IMR-90 (cell line): Measurements from ENCODE around the gene MAP1A. TPM values are rescaled to one million over a fixed set of nuclear protein-coding genes. Genes with fewer than 3 reads are reported as not detected.

ENCODE experiments used
- ATAC-seq: fragments of 200-7000 bp; cut with Tn5 transposase; 2 replicates; pipeline ENCODE4 v1.9.1; 2020; ENCODE audit warnings: low read depth, mild to moderate bottlenecking, moderate library complexity
- BruUV-seq: library from RNA; stranded (reverse); fragments of 400-500 nt; replicated peaks from 2 replicates; lab custom pipeline; 2021; lab: Mats Ljungman, UMichigan
- CTCF ChIA-PET: fragments of 300-600 bp; formaldehyde crosslinking; extraction: SDS; loops from one replicate; lab custom pipeline; 2021; ENCODE audit warnings: antibody characterized with exemption; lab: Yijun Ruan, JAX
- POLR2A ChIA-PET: fragments of 300-600 bp; sonication (Branson Sonifier 250); formaldehyde crosslinking; loops from one replicate; lab custom pipeline; 2022; ENCODE audit warnings: antibody characterized with exemption; ENCODE audit not compliant: unreplicated experiment; lab: Charles Lee
- DNase-seq: peaks from one replicate; pipeline ENCODE4 v3.0.0; 2013
- H2AFZ ChIP-seq: replicated peaks from 2 replicates; pipeline ENCODE3; 2013; ENCODE audit warnings: low read length, mild to moderate bottlenecking; ENCODE audit not compliant: poor library complexity
- H2AK5ac ChIP-seq: 2 replicates; pipeline ENCODE4 v1.6.1; 2013; ENCODE audit warnings: low read depth, low read length, inconsistent platforms
- H2AK9ac ChIP-seq: replicated peaks from 2 replicates; pipeline ENCODE3; 2013; ENCODE audit warnings: mild to moderate bottlenecking, low read depth, low read length, moderate library complexity; ENCODE audit not compliant: poor library complexity
- H2BK120ac ChIP-seq: 2 replicates; pipeline ENCODE4 v1.6.1; 2013; ENCODE audit warnings: low read depth, low read length, inconsistent platforms
- H2BK15ac ChIP-seq: 3 replicates; pipeline ENCODE4 v1.6.1; 2013; ENCODE audit warnings: low read depth, low read length, inconsistent platforms
- H2BK20ac ChIP-seq: 2 replicates; pipeline ENCODE4 v1.6.1; 2013; ENCODE audit warnings: low read depth, mild to moderate bottlenecking, inconsistent platforms, low read length, moderate library complexity
- H2BK5ac ChIP-seq: 2 replicates; pipeline ENCODE4 v1.6.1; 2013; ENCODE audit warnings: mild to moderate bottlenecking, low read depth, low read length, inconsistent platforms; ENCODE audit not compliant: poor library complexity, severe bottlenecking
- H3K14ac ChIP-seq: replicated peaks from 2 replicates; pipeline ENCODE4 v1.6.1; 2013; ENCODE audit warnings: low read depth, low read length, inconsistent platforms
- H3K18ac ChIP-seq: 2 replicates; pipeline ENCODE4 v1.6.1; 2013; ENCODE audit warnings: low read depth, low read length, control low read depth
- H3K23ac ChIP-seq: 2 replicates; pipeline ENCODE4 v1.6.1; 2013; ENCODE audit warnings: low read depth, low read length, inconsistent platforms
- H3K27ac ChIP-seq: 2 replicates; pipeline ENCODE4 v1.5.1; 2013; ENCODE audit warnings: mild to moderate bottlenecking, control low read depth, low read length; ENCODE audit not compliant: insufficient read depth
- H3K27me3 ChIP-seq: 2 replicates; pipeline ENCODE4 v1.6.1; 2013; ENCODE audit warnings: low read length; ENCODE audit not compliant: control insufficient read depth, insufficient read depth
- H3K36me3 ChIP-seq: 2 replicates; pipeline ENCODE4 v1.6.1; 2013; ENCODE audit warnings: low read length, mixed read lengths; ENCODE audit not compliant: control insufficient read depth, insufficient read depth
- H3K4ac ChIP-seq: 2 replicates; pipeline ENCODE4 v1.6.1; 2013; ENCODE audit warnings: low read depth, low read length, inconsistent platforms
- H3K4me1 ChIP-seq: 2 replicates; pipeline ENCODE4 v1.6.1; 2013; ENCODE audit warnings: low read length, mixed read lengths; ENCODE audit not compliant: control insufficient read depth, insufficient read depth
- H3K4me2 ChIP-seq: 2 replicates; pipeline ENCODE4 v1.6.1; 2013; ENCODE audit warnings: low read depth, mild to moderate bottlenecking, control low read depth, low read length, moderate library complexity
- H3K4me3 ChIP-seq: 2 replicates; pipeline ENCODE4 v1.5.1; 2013; ENCODE audit warnings: low read depth, mild to moderate bottlenecking, control low read depth, low read length, moderate library complexity; ENCODE audit not compliant: insufficient read depth
- H3K56ac ChIP-seq: 2 replicates; pipeline ENCODE4 v1.6.1; 2013; ENCODE audit warnings: low read length, inconsistent platforms; ENCODE audit not compliant: insufficient read depth; ENCODE audit errors: extremely low read depth
- H3K79me1 ChIP-seq, 2 experiments: 2 replicates each; pipeline ENCODE4 v1.6.1; 2013; ENCODE audit warnings: low read length in 2 of 2, inconsistent platforms in 1 of 2, low read depth in 1 of 2
- H3K9ac ChIP-seq: 2 replicates; pipeline ENCODE4 v1.6.1; 2013; ENCODE audit warnings: low read depth, low read length, control low read depth
- H3K9me1 ChIP-seq: 2 replicates; pipeline ENCODE4 v1.6.1; 2013; ENCODE audit warnings: low read length, inconsistent platforms; ENCODE audit not compliant: insufficient read depth
- H3K9me3 ChIP-seq: 2 replicates; pipeline ENCODE4 v1.6.1; 2013; ENCODE audit warnings: low read length; ENCODE audit not compliant: control insufficient read depth, insufficient read depth
- H4K20me1 ChIP-seq: 2 replicates; pipeline ENCODE4 v1.6.1; 2013; ENCODE audit warnings: low read length, inconsistent platforms; ENCODE audit not compliant: insufficient read depth
- H4K5ac ChIP-seq: 2 replicates; pipeline ENCODE4 v1.6.1; 2013; ENCODE audit warnings: mild to moderate bottlenecking, low read depth, low read length, control low read depth
- H4K8ac ChIP-seq, 2 experiments: 2 replicates each; pipeline ENCODE4 v1.6.1; 2013; ENCODE audit warnings: low read depth in 2 of 2, low read length in 2 of 2, control low read depth in 1 of 2, inconsistent platforms in 1 of 2
- H4K91ac ChIP-seq: 2 replicates; pipeline ENCODE4 v1.6.1; 2013; ENCODE audit warnings: low read depth, low read length, inconsistent platforms; ENCODE audit not compliant: insufficient read depth
- FOS ChIP-seq: fragments of 150-350 bp; IDR thresholded peaks from 2 replicates; pipeline ENCODE4 v1.6.1; 2016; ENCODE audit warnings: low read depth, low read length
- MAFK ChIP-seq: IDR thresholded peaks from 2 replicates; pipeline ENCODE4 v1.6.1; 2012; ENCODE audit warnings: low read depth, low read length, improper control_type of control experiment
- NFE2L2 ChIP-seq: fragments of 150-350 bp; IDR thresholded peaks from 2 replicates; pipeline ENCODE4 v1.6.1; 2016; ENCODE audit warnings: low read depth, mild to moderate bottlenecking, low read length
- RCOR1 ChIP-seq: IDR thresholded peaks from 2 replicates; pipeline ENCODE4 v1.6.1; 2012; ENCODE audit warnings: mild to moderate bottlenecking, low read length, improper control_type of control experiment; ENCODE audit not compliant: insufficient replicate concordance
- WGBS, 2 experiments: methylation state at CpG; one replicate each; pipeline versions ENCODE4 v1.1.5 to v1.1.7; 2013; ENCODE audit warnings: missing lambda C conversion rate in 2 of 2; ENCODE audit not compliant: insufficient read length in 1 of 2; ENCODE audit errors: extremely low coverage in 2 of 2; 5-methylcytosine and 5-hydroxymethylcytosine counted together
- dilution Hi-C: fragments of 300-500 bp; cut with HindIII; formaldehyde crosslinking; loops from one replicate; pipeline ENCODE4 v1.14.3; 2018; ENCODE audit warnings: low sequenced_read_pairs; ENCODE audit not compliant: unreplicated experiment
- in situ Hi-C: fragments of 300-500 bp; cut with MboI; formaldehyde crosslinking; loops from 3 replicates; pipeline ENCODE4 v1.14.3; 2019; ENCODE audit warnings: low sequenced_read_pairs, inconsistent platforms, mixed read lengths
- intact Hi-C: fragments of 100-400 bp; cut with micrococcal nuclease; formaldehyde crosslinking; loops from 2 replicates; pipeline ENCODE4 v1.10.0; 2022
- polyA plus RNA-seq, 3 experiments: library from polyadenylated mRNA; depleted of rRNA; stranded (reverse); fragments of >200 nt; gene quantifications; 2 replicates each; pipeline ENCODE4 v1.2.3, GENCODE V29; 2012; ENCODE audit warnings: low replicate concordance in 1 of 3
- total RNA-seq: library from RNA; depleted of rRNA; stranded (reverse); fragments of >200 nt; gene quantifications from 2 replicates; pipeline ENCODE4 v1.2.3, GENCODE V29; 2012
- TF ChIP-seq, protein P1 (sequence below): fragments of 150-350 bp; IDR thresholded peaks from 2 replicates; pipeline ENCODE4 v1.6.1; 2016; ENCODE audit warnings: low read depth, mild to moderate bottlenecking, low read length, moderate library complexity, borderline replicate concordance

The MAP1A gene
- total and polyA plus RNA-seq, 2 of the 4 experiments (the other 2 are of a cell fraction) = 28.7 to 48.2 TPM

DNA sequence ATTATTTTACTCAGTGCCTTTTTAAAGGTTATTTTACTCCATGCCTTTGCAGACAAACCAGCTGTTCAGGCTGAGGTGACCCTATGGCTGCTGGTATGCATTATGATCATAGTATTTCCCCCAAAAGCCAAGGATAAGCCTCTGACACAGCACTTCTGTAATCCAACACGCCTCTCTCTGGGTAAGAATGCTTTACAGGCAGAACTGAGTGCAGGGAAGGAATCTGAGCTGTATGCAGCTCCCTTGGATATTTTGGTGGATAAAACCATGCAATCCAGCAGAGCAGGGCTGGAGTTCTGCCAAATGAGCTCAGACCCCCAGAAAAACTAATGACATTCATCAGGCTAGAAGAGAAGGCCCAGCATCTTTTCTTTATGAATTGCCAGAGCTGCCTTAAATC, 11.7 kb upstream of the MAP1A start:
- no peak overlapping the region for H4K91ac ChIP-seq
- ATAC-seq = peak; percentile 77
- H2AK9ac ChIP-seq = no peak overlapping the region
- in situ Hi-C loops = no loop called here
- ChIA-PET CTCF (interaction anchor here (1.0 to 1.3 kb wide), 2 partner anchors 8 to 65 kb away, joined by 3 read pairs; no protein-coding TSS in a partner anchor), POLR2A (no interaction called here)
- H3K36me3 ChIP-seq = no peaks in the 10 kb centered on the region
- intact Hi-C loops = no loop called here
- H2BK5ac ChIP-seq = peak overlapping the region; percentile 5
- DNase-seq = peak; percentile 92
- H2BK15ac ChIP-seq = no peak overlapping the region
- H3K14ac ChIP-seq = no peak overlapping the region
- H3K4me1 ChIP-seq = peaks cover 10% of the 10 kb centered on the region
- no peak overlapping the region for H3K9ac ChIP-seq
- dilution Hi-C loops = no loop called here
- H3K79me1 ChIP-seq = peaks cover 0 to 9% of the 10 kb centered on the region in 2 experiments; a peak in 1 of 4 replicates
- no peak overlapping the region for H4K8ac ChIP-seq
- peak overlapping the region; percentile 56 for H3K4me2 ChIP-seq
- no peaks in the 10 kb centered on the region for H3K27me3 ChIP-seq
- peaks cover 12% of the 10 kb centered on the region for H3K9me1 ChIP-seq
- H3K9me3 ChIP-seq = no peaks in the 10 kb centered on the region
- H3K4me3 ChIP-seq = no peak overlapping the region
- H2BK120ac ChIP-seq = no peak overlapping the region
- no TSS peak for BruUV-seq
- H3K18ac ChIP-seq = no peak overlapping the region
- no CpG with 5 or more reads among the region's 1 CpG for WGBS, 2 experiments
- no peak overlapping the region for H3K4ac ChIP-seq
- H2BK20ac ChIP-seq = no peak overlapping the region
- no peaks in the 10 kb centered on the region for H4K20me1 ChIP-seq
- H4K5ac ChIP-seq = no peak overlapping the region
- H3K23ac ChIP-seq = no peak overlapping the region
- peak; percentile 81 for TF ChIP-seq MAFK
- TF ChIP-seq FOS = no peak
- peak; percentile 84 for TF ChIP-seq NFE2L2
- TF ChIP-seq, protein P1, sequence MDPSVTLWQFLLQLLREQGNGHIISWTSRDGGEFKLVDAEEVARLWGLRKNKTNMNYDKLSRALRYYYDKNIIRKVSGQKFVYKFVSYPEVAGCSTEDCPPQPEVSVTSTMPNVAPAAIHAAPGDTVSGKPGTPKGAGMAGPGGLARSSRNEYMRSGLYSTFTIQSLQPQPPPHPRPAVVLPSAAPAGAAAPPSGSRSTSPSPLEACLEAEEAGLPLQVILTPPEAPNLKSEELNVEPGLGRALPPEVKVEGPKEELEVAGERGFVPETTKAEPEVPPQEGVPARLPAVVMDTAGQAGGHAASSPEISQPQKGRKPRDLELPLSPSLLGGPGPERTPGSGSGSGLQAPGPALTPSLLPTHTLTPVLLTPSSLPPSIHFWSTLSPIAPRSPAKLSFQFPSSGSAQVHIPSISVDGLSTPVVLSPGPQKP = no peak
- TF ChIP-seq RCOR1 = peak; percentile 43
- peak overlapping the region; percentile 21; the same call in 1 of the 2 replicates for H3K27ac ChIP-seq
- H3K56ac ChIP-seq = no peak overlapping the region
- H2AK5ac ChIP-seq = no peak overlapping the region
- peak overlapping the region; percentile 19 for H2AFZ ChIP-seq
